ENCODE measurements around the gene ACCSL.

- no peak for TF ChIP-seq CTCF (conservative IDR thresholded peaks at IDR 0.05 in 1 of 2, IDR thresholded peaks at IDR 0.05 in 1 of 2; ENCODE audit: low read depth in 1 of 2, low read length in 2 of 2)
- TF ChIP-seq EZH2 (IDR thresholded peaks at IDR 0.05; ENCODE audit: low read length, missing control alignments), result no peak
These were observed 35.7 kb downstream of the ACCSL start for GRCh38 chr11:44083433-44083832.

All from fibroblast of lung (primary cell).